Activated CD8-positive, alpha-beta T cell treated with anti-CD3 and anti-CD28 coated beads, Interleukin-2, amount 10 ng/mL, durations not matched to agents 7 days and 5 days (primary cell): ENCODE measurements around the gene TMEM131L. TPM values are rescaled to one million over a fixed set of nuclear protein-coding genes. Genes with fewer than 3 reads are reported as not detected.
A peak's percentile ranks its signal among the peaks of the same experiment; 100 is the strongest.

Experiments
- ATAC-seq: fragments of 150-1000 bp; cut with Tn5 transposase; one replicate; pipeline ENCODE4 v1.10.0; 2021; ENCODE audit warnings: moderate library complexity
- CTCF ChIA-PET: fragments of 350-600 bp; sonication (Branson Sonifier 250); formaldehyde crosslinking; loops from one replicate; lab custom pipeline; 2021; ENCODE audit warnings: antibody characterized with exemption; lab: Charles Lee
- POLR2A ChIA-PET: fragments of 350-600 bp; sonication (Branson Sonifier 250); formaldehyde crosslinking; loops from one replicate; lab custom pipeline; 2021; ENCODE audit warnings: antibody characterized with exemption; lab: Charles Lee
- DNase-seq: peaks from one replicate; pipeline ENCODE4 v3.0.0-alpha.2; 2020
- H3K27ac Mint-ChIP-seq: one replicate; pipeline ENCODE4 v1.8.0; 2021; ENCODE audit warnings: mild to moderate bottlenecking, mixed read lengths
- H3K27me3 Mint-ChIP-seq: one replicate; pipeline ENCODE4 v1.8.0; 2021; ENCODE audit warnings: low read depth, mixed read lengths
- H3K36me3 Mint-ChIP-seq: one replicate; pipeline ENCODE4 v1.8.0; 2021; ENCODE audit warnings: low read depth, mixed read lengths
- H3K4me1 Mint-ChIP-seq: one replicate; pipeline ENCODE4 v1.8.0; 2021; ENCODE audit warnings: low read depth, mixed read lengths
- H3K4me3 Mint-ChIP-seq: one replicate; pipeline ENCODE4 v1.8.0; 2021; ENCODE audit warnings: mild to moderate bottlenecking, mixed read lengths
- H3K9me3 Mint-ChIP-seq: one replicate; pipeline ENCODE4 v1.8.0; 2022; ENCODE audit warnings: mixed read lengths; ENCODE audit not compliant: insufficient read depth
- total RNA-seq, 2 experiments: library from RNA; stranded (reverse); gene quantifications; one replicate each; pipeline ENCODE4 v1.2.3, GENCODE V29; 2021

Gene TMEM131L
- total RNA-seq, 2 experiments from 2014 or later = 54.9 to 58.4 TPM

DNA sequence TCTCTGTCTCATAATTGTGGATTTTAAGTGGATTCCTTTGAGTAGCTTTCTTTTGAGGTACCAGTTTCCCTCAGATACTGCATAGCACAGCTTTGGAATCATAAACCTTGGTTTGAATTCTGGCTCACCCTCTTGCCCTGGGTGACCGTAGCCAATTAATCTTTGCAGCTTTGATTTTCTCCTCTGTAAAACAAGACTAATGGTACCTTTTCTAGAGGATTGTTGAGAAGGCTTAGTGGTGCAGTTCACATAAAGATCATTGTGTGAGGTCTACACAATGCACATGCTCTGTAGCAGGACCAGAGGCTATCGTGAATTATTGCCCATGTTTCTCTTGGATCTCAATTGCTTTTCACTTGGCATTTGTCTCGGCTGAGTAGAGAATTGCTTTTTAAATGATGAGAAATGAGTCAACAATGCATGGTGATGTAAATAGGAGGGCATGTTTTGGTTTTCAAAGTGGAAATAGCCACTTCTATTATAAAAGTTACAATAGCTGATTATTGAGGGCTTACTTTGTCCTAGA lies 47.9 kb downstream of the TMEM131L start:
- Mint-ChIP-seq H3K27ac (no peak overlapping the region), H3K36me3 (peaks cover 56% of the 10 kb centered on the region), H3K4me1 (peaks cover 50% of the 10 kb centered on the region), H3K27me3 (no peaks in the 10 kb centered on the region), H3K4me3 (no peak overlapping the region), H3K9me3 (peaks cover 5% of the 10 kb centered on the region)
- ChIA-PET POLR2A (no interaction called here), CTCF (interaction anchor here (0.7 to 2.1 kb wide), 7 partner anchors 16 to 169 kb away, joined by 3 to 10 read pairs (median 4); partner anchors contain the start of gene MND1)
- no peak for ATAC-seq
- DNase-seq = no peak

DNA sequence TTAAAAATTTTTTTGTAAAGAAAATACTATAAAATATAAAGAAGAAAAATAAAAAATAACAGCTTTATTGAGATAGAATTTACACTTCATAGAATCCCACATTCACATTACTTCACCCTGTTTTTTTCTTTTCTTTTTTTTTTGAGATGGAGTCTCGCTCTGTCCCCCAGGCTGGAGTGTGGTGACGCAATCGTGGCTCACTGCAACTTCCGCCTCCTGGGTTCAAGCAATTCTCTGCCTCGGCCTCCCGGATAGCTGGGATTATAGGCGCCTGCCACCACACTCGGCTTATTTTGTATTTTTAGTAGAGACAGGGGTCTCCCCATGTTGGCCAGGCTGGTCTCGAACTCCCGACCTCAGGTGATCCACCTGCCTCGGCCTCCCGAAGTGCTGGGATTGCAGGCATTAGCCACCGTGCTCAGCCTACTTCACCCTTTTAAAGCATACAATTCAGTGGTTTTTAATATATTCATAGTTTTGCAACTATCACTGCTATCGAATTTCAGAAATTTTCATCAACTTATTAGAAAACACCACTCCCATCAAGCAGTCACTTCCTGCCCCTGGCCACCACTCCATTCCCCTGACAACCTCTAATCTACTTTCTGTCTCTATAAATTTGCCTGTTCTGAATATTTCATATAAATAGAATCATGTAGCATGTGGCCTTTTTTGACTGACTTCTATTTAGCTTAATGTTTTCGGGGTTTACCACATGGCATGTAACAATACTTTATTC lies 48.7 kb downstream of the TMEM131L start:
- H3K27me3 Mint-ChIP-seq = no peaks in the 10 kb centered on the region
- H3K36me3 Mint-ChIP-seq = peaks cover 59% of the 10 kb centered on the region
- ATAC-seq (no peak), DNase-seq (no peak)
- CTCF ChIA-PET = interaction anchor here (0.7 to 2.1 kb wide), 4 partner anchors 17 to 34 kb away, joined by 3 to 10 read pairs (median 4); no protein-coding TSS in a partner anchor
- H3K4me3 Mint-ChIP-seq = no peak overlapping the region
- peaks cover 5% of the 10 kb centered on the region for H3K9me3 Mint-ChIP-seq
- POLR2A ChIA-PET = no interaction called here
- no peak overlapping the region for H3K27ac Mint-ChIP-seq
- peaks cover 56% of the 10 kb centered on the region for H3K4me1 Mint-ChIP-seq

DNA sequence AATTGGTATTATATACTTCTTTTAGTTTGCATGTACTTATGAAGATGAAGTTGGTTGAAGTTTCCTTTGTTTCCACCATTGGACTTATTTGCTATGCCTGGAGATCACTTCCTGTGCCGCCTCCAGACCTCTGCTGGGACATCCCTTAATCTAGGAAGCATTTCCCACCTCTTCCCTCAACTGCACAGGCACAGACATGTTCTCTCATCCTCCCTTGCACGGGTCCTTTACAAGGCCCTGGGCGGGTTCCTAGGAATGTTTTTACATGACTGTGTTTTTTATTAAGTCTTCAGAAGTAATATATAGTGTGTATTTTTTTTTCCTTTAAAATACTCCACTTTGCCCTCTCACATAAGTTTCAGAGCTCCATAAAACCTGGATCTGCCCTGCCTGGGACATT lies 51.0 kb downstream of the TMEM131L start:
- DNase-seq (no peak), ATAC-seq (no peak)
- H3K4me1 Mint-ChIP-seq = peaks cover 74% of the 10 kb centered on the region
- H3K9me3 Mint-ChIP-seq = no peaks in the 10 kb centered on the region
- H3K27me3 Mint-ChIP-seq = no peaks in the 10 kb centered on the region
- H3K27ac Mint-ChIP-seq = no peak overlapping the region
- POLR2A ChIA-PET = no interaction called here
- peaks cover 47% of the 10 kb centered on the region for H3K36me3 Mint-ChIP-seq
- CTCF ChIA-PET = interaction anchor here (0.9 to 1.2 kb wide), 3 partner anchors 13 to 57 kb away, joined by 3 to 4 read pairs (median 3); no protein-coding TSS in a partner anchor
- no peak overlapping the region for H3K4me3 Mint-ChIP-seq

DNA sequence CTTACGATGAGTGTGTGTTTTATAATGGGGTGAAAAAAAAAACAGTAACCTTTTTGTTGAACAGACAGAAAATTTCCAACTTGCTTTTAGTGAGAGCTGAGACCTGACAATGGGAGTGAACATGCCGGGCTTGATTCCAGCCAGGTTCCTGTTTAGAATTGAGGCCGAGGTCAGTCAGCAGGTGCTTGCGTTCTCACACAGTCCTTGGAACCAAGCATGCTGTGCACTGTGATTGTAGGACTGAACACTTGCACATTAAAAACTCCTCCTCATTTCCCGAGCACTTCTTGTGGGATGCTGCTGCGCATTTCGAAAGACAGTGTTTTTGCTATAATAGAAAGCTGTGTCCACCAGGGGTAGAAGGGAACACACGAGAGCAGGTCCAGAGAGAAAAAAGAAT lies 51.8 kb downstream of the TMEM131L start:
- peaks cover 43% of the 10 kb centered on the region for H3K36me3 Mint-ChIP-seq
- H3K9me3 Mint-ChIP-seq = no peaks in the 10 kb centered on the region
- ATAC-seq (no peak), DNase-seq (no peak)
- H3K27ac Mint-ChIP-seq = peak overlapping the region; percentile 96
- H3K27me3 Mint-ChIP-seq = no peaks in the 10 kb centered on the region
- peaks cover 78% of the 10 kb centered on the region for H3K4me1 Mint-ChIP-seq
- CTCF ChIA-PET = interaction anchor here (0.7 to 2.2 kb wide), 8 partner anchors 12 to 85 kb away, joined by 3 to 8 read pairs (median 4); no protein-coding TSS in a partner anchor
- peak overlapping the region; percentile 63 for H3K4me3 Mint-ChIP-seq
- POLR2A ChIA-PET = no interaction called here

DNA sequence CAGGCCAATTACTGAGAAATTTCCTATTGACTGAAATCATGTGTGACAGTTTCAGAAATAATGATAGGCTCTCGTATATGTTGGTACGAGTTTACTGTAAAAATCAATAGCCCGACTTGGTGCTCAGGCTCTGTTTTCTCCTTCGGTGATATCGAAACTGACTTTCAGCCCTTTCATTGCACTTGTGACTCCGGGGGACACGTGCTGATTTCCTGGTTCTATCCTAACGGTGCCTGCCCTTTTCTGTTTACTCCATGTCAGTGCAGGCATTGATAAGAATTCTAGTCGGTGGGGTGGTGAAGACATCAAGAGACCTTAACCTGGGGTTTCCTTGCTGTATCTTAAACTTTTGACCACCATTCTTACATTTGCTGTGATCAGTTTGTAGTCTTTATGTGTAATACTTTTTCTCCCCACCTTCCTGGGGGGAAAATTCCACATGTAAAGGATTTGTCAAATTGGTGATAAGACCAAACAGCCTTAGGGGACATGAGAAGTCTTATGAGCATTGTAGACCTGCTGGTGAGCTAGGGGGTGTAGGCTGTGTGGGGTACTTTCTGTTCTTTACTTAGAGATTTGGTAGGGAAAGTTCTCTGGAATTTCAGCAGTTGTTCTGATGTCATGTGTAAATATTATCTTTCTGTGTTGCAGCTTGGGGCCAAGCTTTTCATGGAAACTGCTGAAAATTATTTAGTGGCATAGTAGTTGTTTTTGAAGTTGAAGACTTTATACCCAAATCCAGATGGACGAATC lies 52.7 kb downstream of the TMEM131L start:
- Mint-ChIP-seq H3K9me3 (no peaks in the 10 kb centered on the region), H3K4me1 (peaks cover 80% of the 10 kb centered on the region), H3K27me3 (no peaks in the 10 kb centered on the region), H3K4me3 (peak overlapping the region; percentile 63), H3K36me3 (peaks cover 46% of the 10 kb centered on the region), H3K27ac (peak overlapping the region; percentile 96)
- DNase-seq (no peak), ATAC-seq (no peak)
- CTCF ChIA-PET = interaction anchor here (0.8 to 2.2 kb wide), 8 partner anchors 13 to 594 kb away, joined by 3 to 8 read pairs (median 4); no protein-coding TSS in a partner anchor
- POLR2A ChIA-PET = no interaction called here

DNA sequence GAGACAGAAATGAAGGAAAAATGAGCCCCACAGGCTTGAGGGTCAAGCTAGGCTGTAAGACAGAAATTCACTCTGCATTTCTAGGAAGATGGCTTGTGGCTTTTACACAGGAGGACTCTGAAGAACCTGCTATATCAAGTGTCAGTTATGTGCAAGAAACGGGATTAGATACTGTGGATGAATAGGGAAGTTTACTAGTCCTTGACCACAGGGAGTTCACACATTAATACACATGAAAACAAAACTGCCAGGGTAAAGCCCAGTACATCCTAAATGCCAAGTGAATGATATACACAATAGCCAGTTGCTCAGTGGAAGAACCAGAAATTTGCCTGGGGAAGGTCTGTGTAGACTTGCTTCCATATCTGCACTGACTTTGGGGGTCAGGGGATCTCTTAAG lies 53.5 kb downstream of the TMEM131L start:
- Mint-ChIP-seq H3K9me3 (no peaks in the 10 kb centered on the region), H3K4me3 (peak overlapping the region; percentile 63), H3K36me3 (peaks cover 51% of the 10 kb centered on the region), H3K27me3 (no peaks in the 10 kb centered on the region), H3K27ac (peak overlapping the region; percentile 96), H3K4me1 (peaks cover 83% of the 10 kb centered on the region)
- DNase-seq = no peak
- ChIA-PET POLR2A (interaction anchor here (1.6 kb wide), 1 partner anchor 52 kb away, joined by 5 read pairs; no protein-coding TSS in a partner anchor), CTCF (interaction anchor here (0.8 to 2.2 kb wide), 8 partner anchors 12 to 595 kb away, joined by 3 to 8 read pairs (median 4); no protein-coding TSS in a partner anchor)
- no peak for ATAC-seq

DNA sequence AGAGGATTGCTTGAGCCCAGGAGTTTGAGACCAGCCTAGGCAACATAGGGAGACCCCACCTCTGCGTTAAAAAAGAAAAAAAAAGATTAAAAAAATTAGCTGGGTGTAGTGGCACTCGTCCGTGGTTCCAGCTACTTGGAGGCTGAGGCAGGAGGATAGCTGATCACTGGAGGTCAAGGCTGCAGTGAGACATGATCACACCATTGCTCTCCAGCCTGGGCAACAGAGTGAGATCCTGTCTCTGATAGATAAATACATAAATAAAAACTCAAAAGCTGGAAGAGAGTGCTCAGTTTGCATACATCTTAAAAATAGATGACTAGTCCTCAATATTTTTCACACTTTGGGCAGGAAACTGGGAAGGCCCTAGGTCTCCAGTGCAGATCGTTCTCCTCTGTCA lies 54.1 kb downstream of the TMEM131L start:
- H3K27me3 Mint-ChIP-seq = no peaks in the 10 kb centered on the region
- H3K4me1 Mint-ChIP-seq = peaks cover 85% of the 10 kb centered on the region
- H3K36me3 Mint-ChIP-seq = peaks cover 54% of the 10 kb centered on the region
- CTCF ChIA-PET = interaction anchor here (0.6 to 1.5 kb wide), 6 partner anchors 10 to 54 kb away, joined by 3 to 5 read pairs (median 3); no protein-coding TSS in a partner anchor
- ATAC-seq (no peak), DNase-seq (no peak)
- peak overlapping the region; percentile 96 for H3K27ac Mint-ChIP-seq
- peak overlapping the region; percentile 70 for H3K4me3 Mint-ChIP-seq
- H3K9me3 Mint-ChIP-seq = no peaks in the 10 kb centered on the region
- POLR2A ChIA-PET = interaction anchor here (1.6 to 3.9 kb wide), 2 partner anchors 22 to 53 kb away, joined by 5 to 20 read pairs; no protein-coding TSS in a partner anchor

DNA sequence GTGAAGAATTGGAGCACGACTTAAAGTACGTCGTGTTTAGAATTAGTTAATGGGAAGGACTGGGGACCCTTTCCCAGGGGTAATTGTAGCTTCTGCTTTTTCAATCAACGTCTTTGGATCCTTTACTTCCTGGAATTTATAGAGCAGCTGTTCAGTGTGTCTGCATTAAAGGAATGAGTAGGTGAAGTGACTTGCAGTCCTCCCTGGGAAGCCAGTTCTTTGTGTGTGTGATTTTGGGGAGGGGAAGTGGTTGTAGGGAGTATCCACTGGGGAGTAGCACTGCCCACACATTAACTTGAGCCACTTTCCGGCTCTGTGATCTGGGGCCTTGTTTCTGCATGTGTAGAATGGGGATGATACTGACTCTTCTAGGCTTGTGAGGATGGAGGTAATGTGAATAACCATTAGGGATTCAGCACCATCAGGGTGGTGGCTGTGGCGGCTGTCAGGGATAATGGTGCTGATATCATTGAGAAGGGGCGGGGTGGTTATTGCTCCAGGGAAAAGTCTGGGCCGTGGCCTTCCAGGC lies 54.7 kb downstream of the TMEM131L start:
- POLR2A ChIA-PET = interaction anchor here (1.6 to 3.9 kb wide), 2 partner anchors 23 to 53 kb away, joined by 5 to 20 read pairs; no protein-coding TSS in a partner anchor
- no peaks in the 10 kb centered on the region for H3K9me3 Mint-ChIP-seq
- DNase-seq (no peak), ATAC-seq (no peak)
- H3K27ac Mint-ChIP-seq = peak overlapping the region; percentile 96
- peak overlapping the region; percentile 70 for H3K4me3 Mint-ChIP-seq
- peaks cover 54% of the 10 kb centered on the region for H3K36me3 Mint-ChIP-seq
- CTCF ChIA-PET = interaction anchor here (0.6 to 3.2 kb wide), 9 partner anchors 10 to 40 kb away, joined by 3 to 19 read pairs (median 3); no protein-coding TSS in a partner anchor
- H3K4me1 Mint-ChIP-seq = peaks cover 85% of the 10 kb centered on the region
- H3K27me3 Mint-ChIP-seq = no peaks in the 10 kb centered on the region

DNA sequence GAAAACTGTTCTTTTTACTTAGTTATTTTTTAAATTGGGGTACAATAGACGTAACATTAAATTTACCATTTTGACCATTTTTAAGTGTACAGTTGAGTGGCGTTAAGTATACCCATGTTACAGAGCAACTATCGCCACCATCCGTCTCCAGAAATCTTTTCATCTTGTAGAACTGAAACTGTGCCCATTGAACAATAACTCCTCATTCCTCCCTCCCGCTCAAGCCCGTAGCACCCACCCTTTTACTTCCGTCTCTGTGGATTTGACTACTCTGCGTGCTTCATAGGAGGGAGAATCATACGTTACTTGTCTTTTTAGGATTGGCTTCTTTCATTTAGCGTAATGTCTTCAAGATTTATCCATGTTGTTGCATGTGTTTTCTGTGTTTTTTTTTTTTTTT lies 55.3 kb downstream of the TMEM131L start:
- POLR2A ChIA-PET = interaction anchor here (0.9 to 4.2 kb wide), 4 partner anchors 20 to 55 kb away, joined by 3 to 24 read pairs (median 21); partner anchors contain the start of gene TMEM131L
- peak; percentile 56 for DNase-seq
- H3K4me3 Mint-ChIP-seq = peak overlapping the region; percentile 70
- H3K27ac Mint-ChIP-seq = peak overlapping the region; percentile 96
- no peaks in the 10 kb centered on the region for H3K9me3 Mint-ChIP-seq
- peaks cover 90% of the 10 kb centered on the region for H3K4me1 Mint-ChIP-seq
- no peaks in the 10 kb centered on the region for H3K27me3 Mint-ChIP-seq
- CTCF ChIA-PET = interaction anchor here (1.2 to 4.5 kb wide), 14 partner anchors 9 to 175 kb away, joined by 3 to 27 read pairs (median 8); partner anchors contain the start of gene TMEM131L
- H3K36me3 Mint-ChIP-seq = peaks cover 59% of the 10 kb centered on the region
- ATAC-seq = peak; percentile 38

DNA sequence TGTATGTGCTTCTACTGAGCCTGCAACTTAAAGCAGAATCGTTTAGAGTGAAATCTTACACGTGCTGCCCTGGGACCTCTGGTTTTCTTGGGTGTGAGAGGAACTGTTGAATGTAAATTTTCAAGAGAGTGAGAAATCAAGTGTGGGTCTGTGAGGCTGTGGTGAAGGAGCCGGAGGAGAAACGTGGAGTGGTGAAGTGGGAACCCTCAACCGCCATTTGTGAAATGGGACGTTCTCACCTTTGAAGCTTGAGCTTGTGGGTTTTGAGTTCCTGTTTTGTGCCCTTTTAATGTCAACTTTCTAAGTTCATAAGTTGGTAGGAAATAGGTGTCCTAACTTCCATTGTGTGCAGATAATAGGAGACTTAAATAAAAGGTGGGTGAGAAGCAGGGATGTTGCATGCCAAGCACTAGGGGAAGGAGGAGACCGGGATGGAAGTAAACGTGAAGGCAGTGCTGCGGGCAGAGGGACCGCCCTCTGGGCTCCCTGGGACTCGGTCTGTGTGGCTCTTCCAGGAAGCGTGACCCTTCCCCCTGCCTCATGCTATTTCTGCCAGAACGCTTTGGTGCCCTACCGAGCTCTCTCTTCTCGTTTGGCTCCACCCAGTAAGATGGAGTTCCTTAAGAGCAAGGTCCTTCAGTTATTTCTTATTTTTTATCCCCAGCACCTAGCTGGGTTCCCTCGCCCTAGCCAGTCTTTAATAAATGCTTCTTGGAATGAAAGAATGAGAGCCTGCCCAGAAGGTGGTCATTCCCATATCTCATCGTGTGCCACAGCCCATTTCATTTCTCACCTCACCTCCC lies 56.0 kb downstream of the TMEM131L start:
- ATAC-seq (peak; percentile 80), DNase-seq (peak; percentile 89)
- Mint-ChIP-seq H3K4me1 (peaks cover 95% of the 10 kb centered on the region), H3K27me3 (no peaks in the 10 kb centered on the region), H3K9me3 (peaks cover 4% of the 10 kb centered on the region), H3K27ac (peak overlapping the region; percentile 96), H3K36me3 (peaks cover 62% of the 10 kb centered on the region), H3K4me3 (peak overlapping the region; percentile 70)
- POLR2A ChIA-PET = interaction anchor here (0.6 to 4.2 kb wide), 8 partner anchors 14 to 177 kb away, joined by 3 to 24 read pairs (median 3); partner anchors contain the start of gene TMEM131L
- CTCF ChIA-PET = interaction anchor here (0.6 to 4.5 kb wide), 19 partner anchors 8 to 583 kb away, joined by 3 to 27 read pairs (median 6); partner anchors contain the start of gene TMEM131L
